H1 (cell line): ENCODE measurements around the gene MCC. TPM values are rescaled to one million over a fixed set of nuclear protein-coding genes. Genes with fewer than 3 reads are reported as not detected.

ENCODE experiments used
- polyA plus RNA-seq, 7 experiments: library from polyadenylated mRNA; depleted of rRNA in 3 of 7; stranded (reverse) in 5 of 7; unstranded in 2 of 7; fragments of >200 nt in 5 of 7; fragments of 200-250 nt in 2 of 7; gene quantifications; 1 replicate in 5 of 7; 2 replicates in 1 of 7; 4 replicates in 1 of 7; pipeline versions ENCODE4 v1.2.1 to v1.2.3, GENCODE V29; 2011 to 2013; ENCODE audit warnings: missing spikeins in 2 of 7, mixed read lengths in 2 of 7
- small RNA-seq: library from polyadenylated mRNA; stranded (forward); fragments of <200 nt; extraction: miRNeasy Mini kit (QIAGEN cat#:217004); gene quantifications from one replicate; pipeline ENCODE3, GENCODE V24; 2013; ENCODE audit not compliant: insufficient read depth
- total RNA-seq: library from RNA; stranded (reverse); fragmentation: NEBNext Ultra II Directional; extraction: Animal tissue kit (Norgen Biotek cat#: 25700); gene quantifications from 2 replicates; pipeline ENCODE4 v1.2.1, GENCODE V29; 2021

The MCC gene
- total and polyA plus RNA-seq, 2 of the 8 experiments (the other 6 are each of a cell fraction or from before 2014, with no cell fraction given): 2.6 to 18.3 TPM

Small RNA genes within 50 kb of the gene (small RNA-seq; reads per million reads assigned to genes)
- not detected for gene RNU4ATAC13P

Other genes with a start within 250 kb of the MCC start
- not detected in 2 replicates for gene TSSK1B, start 53.5 kb downstream of the MCC start, total RNA-seq
- 0.05 and 0.08 TPM in 2 replicates for gene TSSK1B, start 53.5 kb downstream of the MCC start, polyA plus RNA-seq (2011; rRNA removed)
- 19.2 and 20.1 TPM in 2 replicates for gene YTHDC2, start 25.2 kb upstream of the MCC start, total RNA-seq
- 2.6 and 4.3 TPM in 2 replicates for gene YTHDC2, start 25.2 kb upstream of the MCC start, polyA plus RNA-seq (2011; rRNA removed)